ENCODE measurements around the gene STPG3. TPM values are rescaled to one million over a fixed set of nuclear protein-coding genes. Genes with fewer than 3 reads are reported as not detected.
A peak's percentile ranks its signal among the peaks of the same experiment; 100 is the strongest.

STPG3 gene
- total and polyA plus RNA-seq, 2 of the 13 experiments (the other 11 are each of a cell fraction or from before 2014, with no cell fraction given): not detected

DNA sequence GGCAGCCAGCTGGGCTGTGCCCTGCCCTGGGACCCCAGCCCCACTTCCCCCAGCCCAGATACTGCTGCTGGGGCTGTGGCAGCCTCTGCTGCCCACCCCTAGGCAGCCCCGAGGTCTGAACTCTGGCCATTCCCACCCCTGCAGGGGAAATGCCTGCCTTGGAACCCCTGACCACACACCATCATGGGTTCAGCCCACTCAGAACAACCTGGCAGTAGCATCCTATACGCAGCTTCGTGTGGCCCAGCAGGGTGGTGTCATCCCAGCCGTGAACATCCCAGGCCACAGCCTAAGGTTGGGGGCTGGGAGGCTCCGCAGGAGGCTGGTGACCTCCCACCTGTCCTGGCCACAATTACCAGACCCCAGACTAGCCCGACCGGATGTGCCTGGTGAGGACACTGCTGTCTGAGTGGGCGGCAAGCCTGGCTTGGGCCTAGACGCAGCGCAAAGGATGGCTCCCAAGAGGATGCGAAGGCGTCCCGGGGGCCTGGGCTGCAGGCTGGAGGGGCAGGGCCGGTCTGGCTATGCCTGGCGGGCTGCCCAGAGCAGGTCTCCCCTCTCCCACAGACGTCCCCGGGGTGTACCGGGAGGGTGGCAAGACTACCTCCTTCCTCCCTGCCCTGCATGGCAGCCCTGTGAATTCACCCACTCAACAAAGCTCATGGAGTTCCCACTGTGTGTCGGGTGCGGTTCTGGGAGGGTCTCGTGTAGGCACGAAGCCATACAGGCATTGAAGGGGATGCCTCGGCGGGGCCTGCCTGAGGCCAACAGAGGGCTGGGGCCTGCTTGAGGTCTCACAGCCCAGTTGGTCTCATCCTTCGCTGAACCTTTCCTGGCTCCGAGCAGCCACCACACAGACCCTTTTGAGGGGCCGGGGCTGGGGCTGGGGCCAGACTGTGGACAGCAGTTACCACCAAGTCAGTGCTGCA lies 21.9 kb upstream of the STPG3 start (continued):
- TF ChIP-seq, protein P1, sequence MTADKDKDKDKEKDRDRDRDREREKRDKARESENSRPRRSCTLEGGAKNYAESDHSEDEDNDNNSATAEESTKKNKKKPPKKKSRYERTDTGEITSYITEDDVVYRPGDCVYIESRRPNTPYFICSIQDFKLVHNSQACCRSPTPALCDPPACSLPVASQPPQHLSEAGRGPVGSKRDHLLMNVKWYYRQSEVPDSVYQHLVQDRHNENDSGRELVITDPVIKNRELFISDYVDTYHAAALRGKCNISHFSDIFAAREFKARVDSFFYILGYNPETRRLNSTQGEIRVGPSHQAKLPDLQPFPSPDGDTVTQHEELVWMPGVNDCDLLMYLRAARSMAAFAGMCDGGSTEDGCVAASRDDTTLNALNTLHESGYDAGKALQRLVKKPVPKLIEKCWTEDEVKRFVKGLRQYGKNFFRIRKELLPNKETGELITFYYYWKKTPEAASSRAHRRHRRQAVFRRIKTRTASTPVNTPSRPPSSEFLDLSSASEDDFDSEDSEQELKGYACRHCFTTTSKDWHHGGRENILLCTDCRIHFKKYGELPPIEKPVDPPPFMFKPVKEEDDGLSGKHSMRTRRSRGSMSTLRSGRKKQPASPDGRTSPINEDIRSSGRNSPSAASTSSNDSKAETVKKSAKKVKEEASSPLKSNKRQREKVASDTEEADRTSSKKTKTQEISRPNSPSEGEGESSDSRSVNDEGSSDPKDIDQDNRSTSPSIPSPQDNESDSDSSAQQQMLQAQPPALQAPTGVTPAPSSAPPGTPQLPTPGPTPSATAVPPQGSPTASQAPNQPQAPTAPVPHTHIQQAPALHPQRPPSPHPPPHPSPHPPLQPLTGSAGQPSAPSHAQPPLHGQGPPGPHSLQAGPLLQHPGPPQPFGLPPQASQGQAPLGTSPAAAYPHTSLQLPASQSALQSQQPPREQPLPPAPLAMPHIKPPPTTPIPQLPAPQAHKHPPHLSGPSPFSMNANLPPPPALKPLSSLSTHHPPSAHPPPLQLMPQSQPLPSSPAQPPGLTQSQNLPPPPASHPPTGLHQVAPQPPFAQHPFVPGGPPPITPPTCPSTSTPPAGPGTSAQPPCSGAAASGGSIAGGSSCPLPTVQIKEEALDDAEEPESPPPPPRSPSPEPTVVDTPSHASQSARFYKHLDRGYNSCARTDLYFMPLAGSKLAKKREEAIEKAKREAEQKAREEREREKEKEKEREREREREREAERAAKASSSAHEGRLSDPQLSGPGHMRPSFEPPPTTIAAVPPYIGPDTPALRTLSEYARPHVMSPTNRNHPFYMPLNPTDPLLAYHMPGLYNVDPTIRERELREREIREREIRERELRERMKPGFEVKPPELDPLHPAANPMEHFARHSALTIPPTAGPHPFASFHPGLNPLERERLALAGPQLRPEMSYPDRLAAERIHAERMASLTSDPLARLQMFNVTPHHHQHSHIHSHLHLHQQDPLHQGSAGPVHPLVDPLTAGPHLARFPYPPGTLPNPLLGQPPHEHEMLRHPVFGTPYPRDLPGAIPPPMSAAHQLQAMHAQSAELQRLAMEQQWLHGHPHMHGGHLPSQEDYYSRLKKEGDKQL (CRISPR knock-in tag; IDR thresholded peaks at IDR 0.05; ENCODE audit: low read depth): no peak
- TF ChIP-seq MEIS2 (CRISPR knock-in tag; IDR thresholded peaks at IDR 0.05) (0 out of 2 replicates have a peak, but pooled peaks have one; percentile 25), ZSCAN25 (CRISPR knock-in tag; IDR thresholded peaks at IDR 0.05) (peak; percentile 58; the same call in 1 of the 2 replicates), ZNF788 (CRISPR knock-in tag; IDR thresholded peaks at IDR 0.05; ENCODE audit: borderline replicate concordance) (peak; percentile 51), MAF1 (CRISPR knock-in tag; IDR thresholded peaks at IDR 0.05; ENCODE audit: borderline replicate concordance) (no peak), ZNF263 (CRISPR knock-in tag; IDR thresholded peaks at IDR 0.05) (0 out of 2 replicates have a peak, but pooled peaks have one; percentile 24), ZC3H13 (CRISPR knock-in tag; IDR thresholded peaks at IDR 0.05) (peak; percentile 77), ZNF121 (CRISPR knock-in tag; IDR thresholded peaks at IDR 0.05) (peak; percentile 82), ZNF501 (CRISPR knock-in tag; IDR thresholded peaks at IDR 0.05) (0 out of 2 replicates have a peak, but pooled peaks have one; percentile 21), KDM6A (CRISPR knock-in tag; IDR thresholded peaks at IDR 0.05; ENCODE audit: low read depth) (no peak), NONO (IDR thresholded peaks at IDR 0.05) (no peak), NONO (CRISPR knock-in tag; conservative IDR thresholded peaks at IDR 0.05) (peak; percentile 58), ZNF761 (CRISPR knock-in tag; conservative IDR thresholded peaks at IDR 0.05) (0 out of 2 replicates have a peak, but pooled peaks have one; percentile 9), ZNF20 (CRISPR knock-in tag; IDR thresholded peaks at IDR 0.05) (no peak), KDM5B (CRISPR knock-in tag; IDR thresholded peaks at IDR 0.05; ENCODE audit: borderline replicate concordance) (peak; percentile 34; the same call in 1 of the 2 replicates)
- TF ChIP-seq, protein P2, sequence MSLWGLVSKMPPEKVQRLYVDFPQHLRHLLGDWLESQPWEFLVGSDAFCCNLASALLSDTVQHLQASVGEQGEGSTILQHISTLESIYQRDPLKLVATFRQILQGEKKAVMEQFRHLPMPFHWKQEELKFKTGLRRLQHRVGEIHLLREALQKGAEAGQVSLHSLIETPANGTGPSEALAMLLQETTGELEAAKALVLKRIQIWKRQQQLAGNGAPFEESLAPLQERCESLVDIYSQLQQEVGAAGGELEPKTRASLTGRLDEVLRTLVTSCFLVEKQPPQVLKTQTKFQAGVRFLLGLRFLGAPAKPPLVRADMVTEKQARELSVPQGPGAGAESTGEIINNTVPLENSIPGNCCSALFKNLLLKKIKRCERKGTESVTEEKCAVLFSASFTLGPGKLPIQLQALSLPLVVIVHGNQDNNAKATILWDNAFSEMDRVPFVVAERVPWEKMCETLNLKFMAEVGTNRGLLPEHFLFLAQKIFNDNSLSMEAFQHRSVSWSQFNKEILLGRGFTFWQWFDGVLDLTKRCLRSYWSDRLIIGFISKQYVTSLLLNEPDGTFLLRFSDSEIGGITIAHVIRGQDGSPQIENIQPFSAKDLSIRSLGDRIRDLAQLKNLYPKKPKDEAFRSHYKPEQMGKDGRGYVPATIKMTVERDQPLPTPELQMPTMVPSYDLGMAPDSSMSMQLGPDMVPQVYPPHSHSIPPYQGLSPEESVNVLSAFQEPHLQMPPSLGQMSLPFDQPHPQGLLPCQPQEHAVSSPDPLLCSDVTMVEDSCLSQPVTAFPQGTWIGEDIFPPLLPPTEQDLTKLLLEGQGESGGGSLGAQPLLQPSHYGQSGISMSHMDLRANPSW (CRISPR knock-in tag; IDR thresholded peaks at IDR 0.05; ENCODE audit: borderline replicate concordance): no peak

All from HepG2 (cell line).